Prostate gland (tissue), 2 donors: ENCODE results near the gene TLR8.

Experiments
- CTCF ChIP-seq, 4 experiments: fragments of 200-600 bp in 2 of 4; fragments of 450-650 bp in 2 of 4; sonication (generic) in 2 of 4; IDR thresholded peaks; 1 replicate in 3 of 4; 2 replicates in 1 of 4; pipeline ENCODE4 v1.5.1; 2016 to 2019; ENCODE audit warnings: antibody characterized with exemption in 4 of 4, mild to moderate bottlenecking in 2 of 4, moderate library complexity in 2 of 4
- POLR2A ChIP-seq: fragments of 450-650 bp; IDR thresholded peaks from one replicate; pipeline ENCODE4 v1.6.1; 2016; ENCODE audit warnings: antibody characterized with exemption, mild to moderate bottlenecking
- POLR2AphosphoS5 ChIP-seq: sonication (generic); formaldehyde crosslinking; IDR thresholded peaks from one replicate; pipeline ENCODE4 v1.6.1; 2017; ENCODE audit warnings: antibody characterized with exemption

GRCh38 chrX:12906046-12906761 lies at the start of gene TLR8:
- no peak for TF ChIP-seq CTCF (IDR thresholded peaks at IDR 0.05)
- no peak for TF ChIP-seq POLR2AphosphoS5
- TF ChIP-seq POLR2A: no peak
